Stimulated activated CD8-positive, alpha-beta memory T cell treated with anti-CD3 and anti-CD28 coated beads, Interleukin-12 subunit alpha, Interleukin-12 subunit beta, amount 100 ng/mL, for 1 hour (primary cell): ENCODE data around the gene FHOD3.

Experiments
- DNase-seq: peaks from one replicate; pipeline ENCODE4 v3.0.0-alpha.2; 2020; ENCODE audit warnings: low read depth

Gene FHOD3

DNA sequence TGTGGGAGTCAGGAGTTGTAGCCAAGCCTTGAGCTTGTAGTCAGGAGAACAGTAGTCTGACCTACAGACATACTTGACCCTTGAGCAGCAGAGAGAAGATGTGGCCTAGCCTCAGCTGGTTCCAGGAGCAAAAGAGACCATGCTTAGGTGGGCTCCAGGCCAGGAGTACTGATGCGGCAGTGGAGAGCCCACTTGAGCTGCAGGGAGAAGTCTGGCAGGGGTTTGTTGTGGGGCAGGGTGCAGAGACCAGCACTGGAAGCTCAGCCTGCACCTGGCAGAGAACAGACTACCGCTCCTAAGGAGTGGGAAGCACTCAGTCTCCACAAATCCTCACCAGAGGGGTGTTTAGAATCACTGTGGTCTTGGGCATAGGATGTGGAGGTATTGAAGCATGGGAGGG lies 333.4 kb downstream of the FHOD3 start:
- no peak for DNase-seq

- DNase-seq, result no peak
Observed at GRCh38 chr18:36633961-36634412, 336.5 kb downstream of the FHOD3 start.

DNA sequence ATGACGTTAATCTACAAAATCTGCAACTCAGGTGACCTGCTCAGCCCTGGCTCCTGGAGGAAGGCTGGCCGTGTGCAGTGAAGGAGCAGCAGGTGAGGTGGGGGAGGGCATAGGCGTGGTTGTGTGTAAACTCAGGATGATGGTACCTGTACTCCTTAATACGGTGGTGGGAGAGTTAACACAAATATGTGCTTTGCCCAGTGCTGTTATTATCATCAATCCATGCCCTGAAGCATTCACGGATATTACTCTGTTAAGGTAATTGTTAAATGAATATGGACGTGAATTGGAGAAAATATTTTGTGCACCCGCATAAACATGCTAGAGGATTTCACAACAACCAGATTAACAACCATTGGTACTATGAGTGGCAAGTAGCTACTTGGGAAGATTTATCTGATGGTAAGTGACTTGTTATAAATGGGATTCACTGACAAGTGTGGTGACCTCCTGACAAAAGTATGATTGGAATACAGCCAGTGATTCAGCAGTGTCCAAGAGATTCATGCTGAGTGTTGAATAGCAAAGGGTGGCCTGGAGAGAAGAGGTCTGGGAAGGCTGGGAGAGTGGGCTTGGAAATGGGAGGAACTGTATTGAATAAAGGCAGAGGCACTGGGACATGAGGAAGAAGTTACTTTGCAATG lies 337.2 kb downstream of the FHOD3 start:
- no peak for DNase-seq

- DNase-seq, result no peak
Observed at GRCh38 chr18:36635414-36636096, 338.0 kb downstream of the FHOD3 start.

GRCh38 chr18:36636237-36636817 lies 338.8 kb downstream of the FHOD3 start:
- no peak for DNase-seq

- DNase-seq, result no peak
Observed at GRCh38 chr18:36638224-36638623, 340.7 kb downstream of the FHOD3 start.

DNA sequence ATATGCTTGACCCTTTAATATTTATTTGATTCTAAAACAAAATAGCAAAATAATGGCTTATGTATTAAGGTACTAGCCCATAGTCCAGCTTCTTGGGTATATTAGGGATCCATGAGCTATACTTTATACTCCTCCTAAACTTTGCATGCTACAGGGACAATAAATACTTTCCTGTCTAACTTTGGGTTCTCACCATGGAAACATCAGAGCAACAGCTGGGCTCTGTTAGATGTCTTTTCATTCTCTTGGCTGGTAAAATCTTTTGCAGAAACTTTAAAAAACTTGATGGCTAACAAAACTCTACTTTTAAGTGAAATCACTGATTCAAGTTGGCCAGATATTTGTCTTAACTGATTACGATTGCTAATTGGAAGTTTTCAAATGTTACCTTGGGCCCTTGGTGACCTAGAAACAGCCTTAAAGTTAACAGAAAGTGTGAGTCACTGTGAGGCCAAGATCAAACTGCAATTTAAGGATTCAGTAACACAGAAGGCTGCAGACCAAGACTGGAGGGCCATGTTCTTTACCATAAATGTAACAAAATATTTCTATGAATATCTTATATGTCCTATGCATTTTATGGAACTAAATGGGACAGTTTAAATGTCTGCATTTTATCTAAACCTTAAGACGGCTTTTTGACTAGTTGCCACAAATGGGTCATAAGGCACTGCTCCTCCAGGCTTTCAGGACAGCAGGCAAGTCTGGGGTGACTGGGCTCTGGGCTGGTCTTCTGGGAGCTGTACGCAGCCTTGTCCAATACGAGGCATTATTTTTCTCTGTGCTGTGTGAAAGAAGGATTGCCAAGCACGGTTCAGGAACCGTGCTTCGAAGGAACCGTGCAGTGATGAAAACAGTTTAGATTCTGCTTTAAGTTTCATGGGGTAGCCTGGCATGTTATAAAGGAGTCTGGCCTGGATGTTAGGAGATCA lies 342.8 kb downstream of the FHOD3 start:
- DNase-seq, result no peak

GRCh38 chr18:36643061-36643460 lies 345.5 kb downstream of the FHOD3 start:
- no peak for DNase-seq

- no peak for DNase-seq
Observed at GRCh38 chr18:36648803-36649202, 351.3 kb downstream of the FHOD3 start.

DNA sequence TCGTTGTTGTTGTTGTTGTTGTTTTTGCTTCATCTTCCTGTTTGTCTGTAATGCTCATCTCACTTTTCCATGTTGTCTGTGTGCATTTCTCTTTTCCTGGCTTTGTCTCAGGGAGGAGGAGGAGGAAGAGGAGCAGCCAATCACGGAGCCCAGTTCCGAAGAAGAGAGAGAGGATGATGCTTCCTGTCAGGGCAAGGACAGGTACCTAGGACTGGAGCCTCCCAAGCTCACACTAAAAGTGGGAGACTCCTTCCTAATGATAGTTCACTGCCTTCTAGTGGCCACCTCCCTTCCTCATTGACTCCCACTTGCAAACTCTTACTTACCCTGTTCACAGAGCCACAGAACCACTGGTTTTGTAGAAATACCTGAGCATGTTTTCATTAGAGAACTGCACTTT lies 351.7 kb downstream of the FHOD3 start:
- DNase-seq, result no peak

- DNase-seq, result no peak
Observed at GRCh38 chr18:36650266-36650665, 352.8 kb downstream of the FHOD3 start.

- DNase-seq, result no peak
Observed at GRCh38 chr18:36650906-36651305, 353.4 kb downstream of the FHOD3 start.

- no peak for DNase-seq
Observed at GRCh38 chr18:36652503-36652902, 355.0 kb downstream of the FHOD3 start.

DNA sequence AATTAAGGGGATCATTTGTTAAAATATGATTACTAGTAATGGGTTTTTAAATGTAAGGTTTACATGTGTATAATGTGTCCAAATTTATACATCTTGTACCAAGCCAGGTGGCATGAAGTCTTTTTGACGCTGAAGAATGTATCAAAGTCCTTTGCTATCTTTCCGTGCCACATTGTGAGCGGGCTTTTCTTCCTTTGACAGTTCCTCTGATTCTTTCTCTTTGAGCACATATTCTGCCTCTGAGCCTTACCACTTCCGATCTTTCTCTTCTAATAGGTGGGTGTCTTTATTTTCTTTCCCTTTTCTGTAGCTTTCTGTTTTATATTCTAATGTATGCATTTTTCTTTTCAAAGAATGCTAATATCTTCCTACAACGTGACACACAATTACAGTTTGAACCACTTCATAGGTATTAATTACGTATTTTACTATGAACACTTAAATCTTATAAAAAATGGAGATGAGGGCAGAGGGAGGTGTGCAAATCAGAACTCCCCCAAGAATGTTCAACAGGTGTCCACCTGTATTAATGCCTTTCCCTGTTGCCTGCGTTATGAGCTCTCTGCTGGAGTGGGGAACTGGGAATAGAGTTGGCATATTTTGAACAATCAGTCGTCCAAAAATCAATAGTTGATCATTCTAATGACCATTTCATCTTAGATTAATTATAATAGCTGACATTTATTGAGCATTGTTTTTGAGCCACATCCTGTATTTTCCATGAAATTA lies 355.8 kb downstream of the FHOD3 start:
- DNase-seq, result no peak

- DNase-seq, result no peak
Observed at GRCh38 chr18:36653870-36654269, 356.4 kb downstream of the FHOD3 start.

- DNase-seq, result no peak
Observed at GRCh38 chr18:36655074-36655473, 357.6 kb downstream of the FHOD3 start.

- no peak for DNase-seq
Observed at GRCh38 chr18:36655930-36656329, 358.4 kb downstream of the FHOD3 start.

GRCh38 chr18:36658611-36659010 lies 361.1 kb downstream of the FHOD3 start:
- DNase-seq, result no peak

DNA sequence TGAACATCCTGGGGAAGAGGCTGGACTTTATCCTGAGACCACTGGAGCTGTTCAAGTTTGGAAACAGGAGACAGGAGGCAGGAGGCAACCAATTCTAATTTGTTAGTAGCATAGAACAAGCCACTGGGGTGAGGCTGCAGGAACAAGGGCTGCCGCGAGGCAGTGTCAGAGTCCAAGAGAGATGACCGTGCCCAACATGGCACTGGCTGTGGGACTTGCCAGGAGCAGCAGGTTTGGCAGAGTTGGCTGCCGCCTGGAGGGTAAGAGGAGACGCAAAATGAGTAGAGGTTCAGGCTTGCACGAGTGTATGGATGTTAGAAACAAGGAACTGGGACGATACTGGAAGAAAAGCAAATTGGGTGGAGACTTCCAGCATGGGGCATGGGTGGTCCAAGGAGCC lies 362.8 kb downstream of the FHOD3 start:
- DNase-seq, result no peak

GRCh38 chr18:36661999-36662398 lies 364.5 kb downstream of the FHOD3 start:
- no peak for DNase-seq

DNA sequence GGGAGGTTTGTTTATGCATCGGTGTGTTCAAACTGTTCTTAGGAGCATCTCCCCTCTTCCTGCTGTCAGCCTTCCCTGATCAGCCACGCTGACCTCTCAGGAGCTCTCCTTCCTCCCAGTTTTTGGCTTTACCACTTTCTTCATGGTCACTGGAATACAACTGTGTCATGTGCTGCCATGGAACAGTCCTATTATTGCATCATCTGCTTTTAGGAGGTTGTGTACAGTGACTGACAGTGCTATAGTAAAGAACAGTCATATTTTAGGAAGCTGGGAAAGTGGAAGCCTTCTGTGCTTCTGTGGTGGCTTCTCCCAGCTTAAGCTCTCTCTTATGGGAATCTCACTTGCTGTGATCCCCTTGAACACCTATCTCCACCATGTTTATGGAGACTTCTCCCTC lies 365.8 kb downstream of the FHOD3 start:
- no peak for DNase-seq

GRCh38 chr18:36665952-36666351 lies 368.4 kb downstream of the FHOD3 start:
- no peak for DNase-seq
